ENCODE data around the gene GRIK1.

DNA sequence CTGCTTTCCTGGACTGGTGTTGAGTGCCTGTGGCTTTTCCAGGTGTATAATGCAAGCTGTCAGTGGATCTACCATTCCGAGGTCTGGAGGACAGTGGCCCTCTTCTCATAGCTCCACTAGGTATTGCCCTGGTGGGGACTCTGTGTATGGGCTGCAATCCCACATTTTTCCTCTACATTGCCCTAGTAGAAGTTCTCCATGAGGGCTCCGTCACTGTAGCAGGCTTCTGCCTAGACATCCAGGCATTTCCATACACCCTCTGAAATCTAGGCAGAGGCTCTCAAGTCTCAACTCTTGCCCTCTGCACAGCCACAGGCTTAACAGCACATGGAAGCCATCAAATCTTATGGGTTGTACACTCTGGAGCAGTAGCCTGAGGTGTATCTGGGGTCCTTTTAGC is 107.6 kb downstream of the GRIK1 start:
- no peak for TF ChIP-seq EP300 (IDR thresholded peaks at IDR 0.05; ENCODE audit: low read depth)
- TF ChIP-seq, protein P1, sequence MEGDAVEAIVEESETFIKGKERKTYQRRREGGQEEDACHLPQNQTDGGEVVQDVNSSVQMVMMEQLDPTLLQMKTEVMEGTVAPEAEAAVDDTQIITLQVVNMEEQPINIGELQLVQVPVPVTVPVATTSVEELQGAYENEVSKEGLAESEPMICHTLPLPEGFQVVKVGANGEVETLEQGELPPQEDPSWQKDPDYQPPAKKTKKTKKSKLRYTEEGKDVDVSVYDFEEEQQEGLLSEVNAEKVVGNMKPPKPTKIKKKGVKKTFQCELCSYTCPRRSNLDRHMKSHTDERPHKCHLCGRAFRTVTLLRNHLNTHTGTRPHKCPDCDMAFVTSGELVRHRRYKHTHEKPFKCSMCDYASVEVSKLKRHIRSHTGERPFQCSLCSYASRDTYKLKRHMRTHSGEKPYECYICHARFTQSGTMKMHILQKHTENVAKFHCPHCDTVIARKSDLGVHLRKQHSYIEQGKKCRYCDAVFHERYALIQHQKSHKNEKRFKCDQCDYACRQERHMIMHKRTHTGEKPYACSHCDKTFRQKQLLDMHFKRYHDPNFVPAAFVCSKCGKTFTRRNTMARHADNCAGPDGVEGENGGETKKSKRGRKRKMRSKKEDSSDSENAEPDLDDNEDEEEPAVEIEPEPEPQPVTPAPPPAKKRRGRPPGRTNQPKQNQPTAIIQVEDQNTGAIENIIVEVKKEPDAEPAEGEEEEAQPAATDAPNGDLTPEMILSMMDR (IDR thresholded peaks at IDR 0.05) = no peak
